ENCODE measurements around the gene GYG1. TPM values are rescaled to one million over a fixed set of nuclear protein-coding genes. Genes with fewer than 3 reads are reported as not detected.

GYG1 gene
- total RNA-seq, 1 donor from 2014 or later, result 20.2 TPM

GRCh38 chr3:149044339-149045083, 53.2 kb downstream of the GYG1 start:
- no peak overlapping the region for H3K27ac Mint-ChIP-seq

DNA sequence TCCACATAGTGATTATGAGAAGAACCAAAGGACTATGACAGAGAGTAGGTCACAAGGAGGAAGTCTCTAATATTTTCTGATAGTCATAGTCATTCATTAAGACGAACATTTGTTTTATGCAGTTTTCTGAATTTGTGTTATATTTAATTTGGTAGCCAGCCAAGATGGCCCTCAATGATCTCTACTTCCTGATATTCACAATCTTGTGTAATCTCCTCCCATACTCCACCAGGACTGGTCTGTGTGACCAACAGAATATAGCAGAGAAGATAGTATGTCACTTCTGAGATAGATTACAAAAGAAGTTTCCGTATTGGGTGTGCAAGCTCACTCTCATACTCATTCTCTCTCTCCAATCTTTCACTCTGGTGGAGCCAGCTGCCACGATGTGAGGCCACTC, 64.2 kb downstream of the GYG1 start:
- no peak for DNase-seq
- H3K4me1 Mint-ChIP-seq, result no peaks in the 10 kb centered on the region
- CTCF ChIA-PET, result no interaction called here
- H3K36me3 Mint-ChIP-seq (ENCODE audit: low read depth), result peaks cover 70% of the 10 kb centered on the region
- H3K4me3 Mint-ChIP-seq, result no peak overlapping the region
- ATAC-seq (ENCODE audit: low read depth), result no peak
- peaks cover 2% of the 10 kb centered on the region for H3K9me3 Mint-ChIP-seq
- TF ChIP-seq CTCF (IDR thresholded peaks at IDR 0.05), result no peak
- intact Hi-C loops (cut with micrococcal nuclease), result no loop called here
- no peak overlapping the region for H3K27ac Mint-ChIP-seq
- no peaks in the 10 kb centered on the region for H3K27me3 Mint-ChIP-seq
- POLR2A ChIA-PET, result no interaction called here

More at GRCh38 chr3:149044339-149045083, 53.2 kb downstream of the GYG1 start:
- Mint-ChIP-seq H3K4me3 (no peak overlapping the region), H3K36me3 (ENCODE audit: low read depth) (peaks cover 55% of the 10 kb centered on the region), H3K27me3 (no peaks in the 10 kb centered on the region), H3K9me3 (no peaks in the 10 kb centered on the region), H3K4me1 (peaks cover 6% of the 10 kb centered on the region)
- intact Hi-C loops (cut with micrococcal nuclease), result no loop called here
- ATAC-seq (ENCODE audit: low read depth) (no peak), DNase-seq (no peak)
- ChIA-PET POLR2A (no interaction called here), CTCF (no interaction called here)
- no peak for TF ChIP-seq CTCF (IDR thresholded peaks at IDR 0.05)

DNA sequence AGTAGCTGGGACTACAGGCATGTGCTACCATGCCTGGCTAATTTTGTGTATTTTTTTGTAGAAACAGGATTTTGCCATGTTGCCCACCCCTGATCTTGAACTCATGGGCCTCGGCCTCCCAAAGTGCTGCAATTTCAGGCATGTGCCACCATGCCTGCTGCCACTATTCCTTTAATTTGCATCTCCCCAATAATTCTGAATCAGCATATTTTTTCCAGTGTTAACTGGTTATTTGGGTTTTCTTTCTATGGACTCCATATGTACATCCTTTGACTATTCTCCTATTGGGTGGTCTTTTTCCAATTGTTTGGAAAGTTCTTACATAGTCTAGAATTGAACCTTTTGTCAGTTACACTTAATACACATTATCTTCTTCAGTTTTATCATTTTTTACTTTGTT, 66.9 kb downstream of the GYG1 start:
- H3K36me3 Mint-ChIP-seq (ENCODE audit: low read depth), result peaks cover 63% of the 10 kb centered on the region
- DNase-seq (no peak), ATAC-seq (ENCODE audit: low read depth) (no peak)
- H3K9me3 Mint-ChIP-seq, result peaks cover 2% of the 10 kb centered on the region
- no peaks in the 10 kb centered on the region for H3K27me3 Mint-ChIP-seq
- ChIA-PET CTCF (no interaction called here), POLR2A (no interaction called here)
- TF ChIP-seq CTCF (IDR thresholded peaks at IDR 0.05), result no peak
- H3K27ac Mint-ChIP-seq, result no peak overlapping the region
- no peak overlapping the region for H3K4me3 Mint-ChIP-seq
- H3K4me1 Mint-ChIP-seq, result no peaks in the 10 kb centered on the region
- intact Hi-C loops (cut with micrococcal nuclease), result no loop called here

- no peak overlapping the region for H3K27ac Mint-ChIP-seq
- DNase-seq, result no peak
- no peak for ATAC-seq (ENCODE audit: low read depth)
- H3K27me3 Mint-ChIP-seq, result no peaks in the 10 kb centered on the region
- peaks cover 2% of the 10 kb centered on the region for H3K9me3 Mint-ChIP-seq
- no peak overlapping the region for H3K4me3 Mint-ChIP-seq
- H3K36me3 Mint-ChIP-seq (ENCODE audit: low read depth), result peaks cover 63% of the 10 kb centered on the region
- no peak for TF ChIP-seq CTCF (IDR thresholded peaks at IDR 0.05)
- intact Hi-C loops (cut with micrococcal nuclease), result no loop called here
- H3K4me1 Mint-ChIP-seq, result no peaks in the 10 kb centered on the region
- CTCF ChIA-PET, result no interaction called here
- POLR2A ChIA-PET, result no interaction called here
Observed at GRCh38 chr3:149058602-149059001, 67.3 kb downstream of the GYG1 start.

- ATAC-seq (ENCODE audit: low read depth), result no peak
- no peak for DNase-seq
- Mint-ChIP-seq H3K36me3 (ENCODE audit: low read depth) (peaks cover 54% of the 10 kb centered on the region), H3K4me1 (peaks cover 2% of the 10 kb centered on the region), H3K9me3 (no peaks in the 10 kb centered on the region), H3K27ac (no peak overlapping the region), H3K4me3 (no peak overlapping the region), H3K27me3 (no peaks in the 10 kb centered on the region)
- intact Hi-C loops (cut with micrococcal nuclease), result no loop called here
- CTCF ChIA-PET, result no interaction called here
- no peak for TF ChIP-seq CTCF (IDR thresholded peaks at IDR 0.05)
- POLR2A ChIA-PET, result no interaction called here
Observed at GRCh38 chr3:149061776-149062175, 70.4 kb downstream of the GYG1 start.
